ENCODE data around the gene DNAJC16.

DNAJC16 gene

GRCh38 chr1:15625056-15625917, 98.6 kb downstream of the DNAJC16 start:
- no peaks in the 10 kb centered on the region for H3K9me3 ChIP-seq (ENCODE audit: control insufficient read depth, insufficient read depth, low read depth, low read length)
- H3K4me1 ChIP-seq (ENCODE audit: control insufficient read depth, insufficient read depth, low read length) = peaks cover 12% of the 10 kb centered on the region
- no peak for TF ChIP-seq ZSCAN30 (tag by site-specific recombination; IDR thresholded peaks at IDR 0.05)
- peak; percentile 69; the same call in 1 of the 2 replicates for TF ChIP-seq ZNF394 (tag by site-specific recombination; IDR thresholded peaks at IDR 0.05; ENCODE audit: borderline replicate concordance)
- TF ChIP-seq ZIC2 (tag by site-specific recombination; IDR thresholded peaks at IDR 0.05) = peak; percentile 11; the same call in 1 of the 2 replicates
- TF ChIP-seq, protein P1, sequence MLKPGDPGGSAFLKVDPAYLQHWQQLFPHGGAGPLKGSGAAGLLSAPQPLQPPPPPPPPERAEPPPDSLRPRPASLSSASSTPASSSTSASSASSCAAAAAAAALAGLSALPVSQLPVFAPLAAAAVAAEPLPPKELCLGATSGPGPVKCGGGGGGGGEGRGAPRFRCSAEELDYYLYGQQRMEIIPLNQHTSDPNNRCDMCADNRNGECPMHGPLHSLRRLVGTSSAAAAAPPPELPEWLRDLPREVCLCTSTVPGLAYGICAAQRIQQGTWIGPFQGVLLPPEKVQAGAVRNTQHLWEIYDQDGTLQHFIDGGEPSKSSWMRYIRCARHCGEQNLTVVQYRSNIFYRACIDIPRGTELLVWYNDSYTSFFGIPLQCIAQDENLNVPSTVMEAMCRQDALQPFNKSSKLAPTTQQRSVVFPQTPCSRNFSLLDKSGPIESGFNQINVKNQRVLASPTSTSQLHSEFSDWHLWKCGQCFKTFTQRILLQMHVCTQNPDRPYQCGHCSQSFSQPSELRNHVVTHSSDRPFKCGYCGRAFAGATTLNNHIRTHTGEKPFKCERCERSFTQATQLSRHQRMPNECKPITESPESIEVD (tag by site-specific recombination; IDR thresholded peaks at IDR 0.05) = peak; percentile 55; the same call in 1 of the 2 replicates
- no peak overlapping the region for H3K4me3 ChIP-seq (ENCODE audit: low read depth, low read length)
- ChIA-PET CTCF (interaction anchor here (0.6 kb wide), 1 partner anchor 120 kb away, joined by 3 read pairs; no protein-coding TSS in a partner anchor), POLR2A (interaction anchor here (0.6 kb wide), 1 partner anchor 472 kb away, joined by 3 read pairs; no protein-coding TSS in a partner anchor)
- H3K36me3 ChIP-seq (ENCODE audit: control insufficient read depth in 2 of 2, insufficient read depth in 1 of 2, low read length in 2 of 2) = peaks cover 0 to 35% of the 10 kb centered on the region in 2 experiments; a peak in 1 of 3 replicates
- no peak overlapping the region for H3K27ac ChIP-seq (ENCODE audit: extremely low read depth, low read depth, low read length)
